Neural progenitor cell (in vitro differentiated cells): ENCODE measurements around the gene IFI44L.

Experiments used
- CTCF ChIP-seq: fragments of 200-600 bp; sonication (generic); IDR thresholded peaks from 2 replicates; pipeline ENCODE4 v1.5.1; 2017; ENCODE audit warnings: antibody characterized with exemption, mild to moderate bottlenecking
- EZH2 ChIP-seq: fragments of 200-600 bp; sonication (generic); IDR thresholded peaks from 2 replicates; pipeline ENCODE4 v1.6.1; 2017; ENCODE audit warnings: antibody characterized with exemption, mild to moderate bottlenecking, moderate library complexity
- EZH2phosphoT487 ChIP-seq: fragments of 200-600 bp; sonication (generic); IDR thresholded peaks from 2 replicates; pipeline ENCODE4 v1.6.1; 2017; ENCODE audit warnings: antibody characterized with exemption

GRCh38 chr1:78665809-78666208, 45.6 kb downstream of the IFI44L start:
- TF ChIP-seq CTCF (no peak), EZH2 (no peak), EZH2phosphoT487 (no peak)
